SK-N-MC (cell line): ENCODE measurements around the gene ADCY9.

Experiments used
- DNase-seq: peaks from one replicate; pipeline ENCODE4 v3.0.0-alpha.2; 2011; ENCODE audit warnings: low read depth, low spot score
- H3K27ac ChIP-seq: fragments of 200-600 bp; sonication (generic); 2 replicates; pipeline ENCODE4 v1.5.1; 2016; ENCODE audit warnings: mixed run types
- H3K36me3 ChIP-seq: fragments of 200-600 bp; sonication (generic); 2 replicates; pipeline ENCODE4 v1.6.1; 2017; ENCODE audit warnings: antibody characterized with exemption, low read length, mixed read lengths; ENCODE audit not compliant: insufficient read depth
- H3K4me3 ChIP-seq: fragments of 200-600 bp; sonication (generic); 2 replicates; pipeline ENCODE4 v1.5.1; 2016
- H3K9ac ChIP-seq: fragments of 200-600 bp; sonication (generic); 2 replicates; pipeline ENCODE4 v1.8.0; 2017; ENCODE audit warnings: mixed run types, mixed read lengths; ENCODE audit not compliant: insufficient read length
- H3K9me3 ChIP-seq: fragments of 200-600 bp; sonication (generic); 2 replicates; pipeline ENCODE4 v1.6.1; 2017; ENCODE audit warnings: low read depth, mild to moderate bottlenecking, antibody characterized with exemption, low read length, moderate library complexity, mixed read lengths
- EZH2 ChIP-seq: fragments of 200-600 bp; sonication (generic); IDR thresholded peaks from one replicate; pipeline ENCODE4 v1.6.1; 2017; ENCODE audit warnings: antibody characterized with exemption
- FOXP2 ChIP-seq: optimal IDR thresholded peaks from 2 replicates; pipeline ENCODE3; 2011; ENCODE audit warnings: mild to moderate bottlenecking, moderate library complexity; ENCODE audit not compliant: insufficient read depth; ENCODE audit errors: extremely low read length, control extremely low read depth
- POLR2AphosphoS5 ChIP-seq: IDR thresholded peaks from 2 replicates; pipeline ENCODE4 v1.6.1; 2012; ENCODE audit warnings: mild to moderate bottlenecking, low read depth, low read length, borderline replicate concordance

Gene ADCY9

DNA sequence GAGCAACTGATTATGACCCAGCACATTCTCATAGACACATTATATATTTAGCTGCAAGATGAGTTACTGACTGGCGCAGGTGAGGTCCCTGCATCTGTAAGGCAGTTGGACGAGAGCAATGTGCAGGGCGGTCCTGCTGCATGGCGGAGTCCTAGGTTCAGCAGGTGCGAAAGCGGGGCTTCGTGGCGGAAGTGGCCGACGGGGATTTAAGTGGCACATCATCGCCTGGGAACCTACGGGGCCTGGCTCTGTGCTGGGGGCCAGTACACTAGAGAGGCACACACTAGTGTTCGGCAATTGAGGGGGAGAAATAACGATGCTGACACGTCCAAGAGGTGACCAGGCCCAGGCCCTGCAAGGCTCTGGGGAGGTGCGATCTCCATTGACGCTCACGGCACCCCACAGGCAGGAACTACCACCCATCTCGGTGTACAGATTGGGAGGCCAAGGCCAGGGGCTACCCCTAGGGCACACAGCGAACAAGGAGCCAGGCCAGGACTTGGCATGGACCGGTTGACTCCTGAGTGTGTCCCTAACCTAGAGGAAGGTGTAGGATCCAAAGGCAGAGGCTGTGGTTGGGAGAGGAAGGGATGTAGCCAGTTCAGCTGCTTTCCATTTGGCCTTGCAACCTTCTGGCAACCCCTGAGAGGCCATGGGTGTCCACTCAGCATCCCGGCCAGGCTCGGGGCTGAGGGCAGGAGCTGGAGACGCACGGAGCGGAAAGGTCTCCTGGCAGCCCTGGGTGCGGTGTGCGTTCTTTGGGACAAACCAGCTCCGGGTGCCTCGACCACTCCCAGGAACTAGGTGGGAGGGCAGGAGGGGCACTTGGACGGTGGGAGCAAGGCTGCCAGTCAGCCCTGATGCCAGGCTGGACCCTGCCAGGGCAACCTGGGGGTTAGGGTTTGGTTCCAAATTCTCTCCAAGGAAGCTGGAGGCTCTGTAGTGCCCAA is 131.9 kb downstream of the ADCY9 start:
- H3K9me3 ChIP-seq: no peaks in the 10 kb centered on the region
- no peak overlapping the region for H3K4me3 ChIP-seq
- no peaks in the 10 kb centered on the region for H3K36me3 ChIP-seq
- TF ChIP-seq POLR2AphosphoS5: no peak
- TF ChIP-seq FOXP2: no peak
- TF ChIP-seq EZH2: no peak
- H3K9ac ChIP-seq: no peak overlapping the region
- H3K27ac ChIP-seq: no peak overlapping the region
- DNase-seq: no peak

DNA sequence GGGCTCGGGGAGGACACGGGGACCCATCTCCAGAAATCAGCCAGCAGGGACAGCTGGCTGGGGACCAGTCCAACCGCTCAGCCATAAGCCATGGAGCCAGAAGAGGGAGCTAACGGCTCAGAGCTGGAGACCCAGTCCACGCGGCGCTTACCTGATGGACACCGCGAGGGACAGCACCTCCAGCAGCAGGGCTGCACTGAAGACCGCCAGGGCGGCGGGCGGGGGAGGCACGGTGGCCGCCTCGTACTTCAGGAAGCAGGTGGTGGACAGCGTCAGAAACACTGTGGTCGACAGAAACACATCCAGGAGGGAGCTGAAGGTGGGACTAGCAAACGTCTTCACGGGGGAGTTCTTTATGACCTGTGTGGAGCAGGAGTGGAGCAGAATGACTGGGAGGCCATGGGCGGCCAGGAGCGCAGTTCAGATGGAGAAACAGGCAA is 133.1 kb downstream of the ADCY9 start:
- Histone ChIP-seq H3K9ac (no peak overlapping the region), H3K9me3 (no peaks in the 10 kb centered on the region), H3K36me3 (no peaks in the 10 kb centered on the region), H3K4me3 (no peak overlapping the region), H3K27ac (no peak overlapping the region)
- DNase-seq: no peak
- TF ChIP-seq EZH2 (no peak), FOXP2 (no peak), POLR2AphosphoS5 (no peak)

- H3K36me3 ChIP-seq: no peaks in the 10 kb centered on the region
- no peak overlapping the region for H3K4me3 ChIP-seq
- H3K9me3 ChIP-seq: no peaks in the 10 kb centered on the region
- TF ChIP-seq EZH2 (no peak), POLR2AphosphoS5 (no peak), FOXP2 (no peak)
- peak overlapping the region; percentile 54 for H3K27ac ChIP-seq
- H3K9ac ChIP-seq: no peak overlapping the region
- DNase-seq: no peak
Measured at GRCh38 chr16:3982216-3982615, 134.0 kb downstream of the ADCY9 start.

- no peak for DNase-seq
- no peak for TF ChIP-seq EZH2
- peak overlapping the region; percentile 80 for H3K27ac ChIP-seq
Measured at GRCh38 chr16:3980253-3981111, 135.8 kb downstream of the ADCY9 start.

DNA sequence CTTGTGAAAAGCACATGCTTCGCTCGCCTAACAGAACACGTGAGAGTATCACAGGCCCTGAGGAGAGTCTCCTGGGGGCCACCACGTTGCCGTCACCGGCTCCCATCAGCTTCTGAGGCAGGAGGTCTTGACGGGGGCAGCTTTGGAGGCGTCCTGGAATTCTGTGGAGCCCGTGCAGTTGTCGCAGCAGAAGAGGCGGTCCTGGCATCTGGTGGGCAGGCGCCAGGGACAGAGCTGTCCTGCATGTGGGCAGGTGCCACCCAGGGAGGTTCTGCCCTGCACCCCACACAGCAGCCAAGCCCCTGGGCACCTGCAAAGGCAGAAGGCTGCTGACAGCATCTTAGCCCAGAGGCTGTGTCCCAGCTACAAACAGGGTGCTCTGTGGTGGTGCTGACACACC is 136.7 kb downstream of the ADCY9 start:
- TF ChIP-seq POLR2AphosphoS5: no peak
- TF ChIP-seq EZH2: no peak
- TF ChIP-seq FOXP2: no peak

More at GRCh38 chr16:3980253-3981111, 135.8 kb downstream of the ADCY9 start:
- Histone ChIP-seq H3K36me3 (no peaks in the 10 kb centered on the region), H3K4me3 (peak overlapping the region; percentile 57), H3K9me3 (no peaks in the 10 kb centered on the region), H3K9ac (peak overlapping the region; percentile 65)

DNA sequence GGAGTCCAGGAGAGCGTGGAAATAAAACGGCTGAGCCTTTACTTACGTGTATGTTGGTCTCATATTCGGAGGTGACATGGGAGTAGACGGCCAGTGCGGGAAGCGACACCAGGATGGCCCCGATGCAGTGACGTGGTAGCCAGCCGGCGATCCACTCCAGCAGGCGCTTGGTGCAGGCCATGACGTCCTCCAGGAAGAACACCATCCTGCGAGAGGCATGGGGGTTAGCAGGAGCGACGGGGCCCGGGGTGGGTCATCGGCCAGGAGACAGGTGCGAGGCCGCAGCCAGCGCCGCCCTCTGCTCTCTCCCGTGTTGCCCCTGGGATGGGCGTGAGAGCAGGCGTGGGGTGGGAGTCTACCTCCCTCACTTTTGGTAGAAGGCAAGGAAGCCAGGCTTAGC is 137.2 kb downstream of the ADCY9 start:
- TF ChIP-seq EZH2 (no peak), POLR2AphosphoS5 (no peak), FOXP2 (no peak)
- H3K27ac ChIP-seq: no peak overlapping the region
- no peak overlapping the region for H3K4me3 ChIP-seq
- H3K9me3 ChIP-seq: no peaks in the 10 kb centered on the region
- DNase-seq: no peak
- H3K36me3 ChIP-seq: no peaks in the 10 kb centered on the region
- no peak overlapping the region for H3K9ac ChIP-seq

More for the DNA sequence above, 136.7 kb downstream of the ADCY9 start:
- Histone ChIP-seq H3K9me3 (no peaks in the 10 kb centered on the region), H3K27ac (peak overlapping the region; percentile 80), H3K9ac (no peak overlapping the region), H3K4me3 (no peak overlapping the region), H3K36me3 (no peaks in the 10 kb centered on the region)
- DNase-seq: no peak

DNA sequence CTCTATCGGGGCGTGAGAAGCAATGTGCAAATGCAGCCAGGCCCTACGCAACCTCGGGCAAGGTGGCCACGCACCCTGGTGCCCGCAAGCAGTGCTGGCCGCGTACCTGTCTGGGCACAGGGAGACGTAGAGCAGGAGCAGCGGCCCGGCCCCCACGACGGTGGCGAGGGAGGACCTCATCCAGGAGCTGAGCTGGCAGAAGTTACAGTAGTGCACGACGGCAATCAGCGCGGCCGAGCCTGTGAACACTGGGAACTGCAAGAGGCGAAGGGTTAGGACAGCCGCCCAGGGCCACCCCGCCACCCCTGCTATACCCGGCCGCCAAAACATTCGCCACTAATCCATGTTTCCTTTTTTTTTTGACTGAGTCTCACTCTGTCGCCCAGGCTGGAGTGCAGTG is 138.9 kb downstream of the ADCY9 start:
- Histone ChIP-seq H3K4me3 (no peak overlapping the region), H3K9ac (no peak overlapping the region), H3K9me3 (no peaks in the 10 kb centered on the region), H3K27ac (no peak overlapping the region), H3K36me3 (no peaks in the 10 kb centered on the region)
- DNase-seq: no peak
- TF ChIP-seq POLR2AphosphoS5: no peak
- no peak for TF ChIP-seq EZH2
- no peak for TF ChIP-seq FOXP2

DNA sequence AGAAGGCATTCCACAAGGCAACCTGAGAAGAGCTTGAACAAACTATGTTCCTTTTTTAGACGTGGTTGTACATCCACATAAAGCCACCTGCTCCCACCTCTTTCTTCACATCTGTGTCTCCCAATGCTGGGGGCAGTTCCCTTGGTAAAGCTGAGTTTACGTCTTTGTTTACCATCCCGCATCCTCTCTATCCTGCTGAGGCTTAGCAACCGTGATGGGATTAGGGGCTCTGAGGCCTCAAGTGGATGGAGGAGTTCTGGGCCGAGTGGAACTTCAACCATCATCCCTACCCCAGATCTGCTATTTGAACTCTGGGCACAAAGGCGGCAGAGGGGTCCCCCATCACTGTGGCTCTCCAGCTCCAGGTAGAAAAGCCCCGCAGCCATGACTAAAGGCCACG is 141.5 kb downstream of the ADCY9 start:
- no peak for TF ChIP-seq EZH2
- TF ChIP-seq POLR2AphosphoS5: no peak
- no peak for TF ChIP-seq FOXP2
- DNase-seq: no peak
- no peaks in the 10 kb centered on the region for H3K9me3 ChIP-seq
- H3K36me3 ChIP-seq: no peaks in the 10 kb centered on the region
- H3K4me3 ChIP-seq: no peak overlapping the region
- no peak overlapping the region for H3K27ac ChIP-seq
- H3K9ac ChIP-seq: no peak overlapping the region

DNA sequence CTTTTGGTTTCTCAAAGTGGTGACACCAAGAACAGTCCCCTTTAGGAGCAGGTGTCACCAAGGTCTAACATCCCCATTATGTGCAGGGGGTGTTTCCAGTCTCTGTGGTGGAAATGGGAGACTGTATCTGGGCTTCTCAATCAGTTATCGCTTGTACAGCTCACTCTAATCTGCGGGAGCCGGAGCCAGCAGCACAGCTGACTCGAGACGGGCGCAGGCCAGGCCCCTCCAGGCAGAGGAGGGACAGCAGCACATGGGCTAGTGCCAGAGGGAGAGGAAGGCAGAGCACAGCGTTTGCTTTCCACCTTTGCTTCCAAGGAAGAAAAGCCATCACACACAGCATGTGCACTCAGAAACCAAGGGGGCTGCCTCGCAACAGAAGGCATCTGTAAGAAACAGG is 144.5 kb downstream of the ADCY9 start:
- TF ChIP-seq POLR2AphosphoS5 (no peak), EZH2 (no peak), FOXP2 (no peak)
- DNase-seq: no peak
- Histone ChIP-seq H3K9me3 (no peaks in the 10 kb centered on the region), H3K36me3 (no peaks in the 10 kb centered on the region), H3K4me3 (no peak overlapping the region), H3K27ac (no peak overlapping the region), H3K9ac (no peak overlapping the region)
